GM12892 (cell line): ENCODE results near the gene CRIP1.

ENCODE experiments used
- DNase-seq: peaks from one replicate; pipeline ENCODE4 v3.0.0; 2011; ENCODE audit not compliant: insufficient read length
- FAIRE-seq: peaks from 2 replicates; lab custom pipeline; 2011; peaks lifted over from hg19 to GRCh38; lab: Jason Lieb, UNC
- POLR2A ChIP-seq: IDR thresholded peaks from 2 replicates; pipeline ENCODE4 v1.6.1; 2011; ENCODE audit warnings: low read depth, low read length, control low read depth
- POLR2AphosphoS5 ChIP-seq: IDR thresholded peaks from 2 replicates; pipeline ENCODE4 v1.6.1; 2011; ENCODE audit warnings: low read depth, low read length, control low read depth
- TAF1 ChIP-seq: IDR thresholded peaks from 2 replicates; pipeline ENCODE4 v1.6.1; 2011; ENCODE audit warnings: low read depth, mild to moderate bottlenecking, control low read depth, low read length, borderline replicate concordance

Gene CRIP1

GRCh38 chr14:105480199-105480746 is 6.4 kb upstream of the CRIP1 start:
- no peak for DNase-seq
- TF ChIP-seq POLR2AphosphoS5 (no peak), TAF1 (no peak), POLR2A (no peak)
- FAIRE-seq: no peak

GRCh38 chr14:105480807-105481801 is 5.6 kb upstream of the CRIP1 start:
- FAIRE-seq: peak; percentile 98
- peak; percentile 98 for DNase-seq
- TF ChIP-seq TAF1 (0 out of 2 replicates have a peak, but pooled peaks have one; percentile 21), POLR2AphosphoS5 (no peak)

GRCh38 chr14:105481886-105482457 is 4.7 kb upstream of the CRIP1 start:
- TF ChIP-seq POLR2AphosphoS5 (no peak), TAF1 (no peak), POLR2A (no peak)
- FAIRE-seq (peak; percentile 94), DNase-seq (peak; percentile 97)

GRCh38 chr14:105482486-105483110 is 4.1 kb upstream of the CRIP1 start:
- DNase-seq (no peak), FAIRE-seq (no peak)
- TF ChIP-seq POLR2AphosphoS5 (no peak), TAF1 (no peak), POLR2A (no peak)

- TF ChIP-seq TAF1: no peak
- no peak for TF ChIP-seq POLR2AphosphoS5
- no peak for TF ChIP-seq POLR2A
- FAIRE-seq (no peak), DNase-seq (no peak)
Measured at GRCh38 chr14:105483300-105484068, 3.2 kb upstream of the CRIP1 start.

- DNase-seq (no peak), FAIRE-seq (no peak)
- TF ChIP-seq POLR2AphosphoS5: no peak
- no peak for TF ChIP-seq TAF1
Measured at GRCh38 chr14:105484069-105484996, 2.4 kb upstream of the CRIP1 start.

- TF ChIP-seq TAF1 (no peak), POLR2AphosphoS5 (no peak)
- DNase-seq: no peak
- no peak for FAIRE-seq
Measured at GRCh38 chr14:105484997-105485393, 1.7 kb upstream of the CRIP1 start.

- FAIRE-seq (peak; percentile 76), DNase-seq (no peak)
- TF ChIP-seq POLR2A (no peak), TAF1 (no peak)
Measured at GRCh38 chr14:105485739-105486162, 935 bp upstream of the CRIP1 start.

GRCh38 chr14:105486974-105487448 is 325 bp downstream of the CRIP1 start:
- no peak for DNase-seq
- no peak for FAIRE-seq
- TF ChIP-seq POLR2A (peak; percentile 61; the same call in 1 of the 2 replicates), TAF1 (no peak)

GRCh38 chr14:105487449-105487985 is 831 bp downstream of the CRIP1 start:
- DNase-seq (no peak), FAIRE-seq (peak; percentile 64)
- no peak for TF ChIP-seq TAF1
- no peak; the same call in 1 of the 2 replicates for TF ChIP-seq POLR2AphosphoS5
- TF ChIP-seq POLR2A: no peak
